ENCODE data around the gene OTOL1. TPM values are rescaled to one million over a fixed set of nuclear protein-coding genes. Genes with fewer than 3 reads are reported as not detected.
A peak's percentile ranks its signal among the peaks of the same experiment; 100 is the strongest.
"Not testable (repeated sequence)": the region's sequence is repeated elsewhere in the genome, so short reads cannot be mapped to it uniquely, and the experiment has no call there.

OTOL1 gene
- total and polyA plus RNA-seq, 2 experiments from 2014 or later = not detected

DNA sequence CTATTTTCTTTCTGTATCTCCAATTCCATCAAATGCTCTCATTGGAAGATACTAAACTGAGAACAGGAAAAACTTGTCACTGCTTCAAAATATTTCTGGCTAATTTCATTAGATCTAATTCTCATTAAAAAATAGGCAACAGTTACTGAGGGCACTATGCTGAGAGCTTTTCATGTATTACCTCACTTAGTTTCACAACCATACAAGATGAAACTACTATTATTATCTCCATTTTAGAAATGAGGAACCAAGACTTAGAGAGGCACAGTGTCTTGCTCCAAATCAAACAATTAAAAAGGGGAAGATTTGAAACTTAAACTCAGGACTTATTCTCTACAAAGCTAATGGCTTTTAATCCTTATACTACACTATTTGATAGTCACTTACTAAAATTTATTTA lies 7.2 kb upstream of the OTOL1 start (continued):
- TF ChIP-seq, protein P1, sequence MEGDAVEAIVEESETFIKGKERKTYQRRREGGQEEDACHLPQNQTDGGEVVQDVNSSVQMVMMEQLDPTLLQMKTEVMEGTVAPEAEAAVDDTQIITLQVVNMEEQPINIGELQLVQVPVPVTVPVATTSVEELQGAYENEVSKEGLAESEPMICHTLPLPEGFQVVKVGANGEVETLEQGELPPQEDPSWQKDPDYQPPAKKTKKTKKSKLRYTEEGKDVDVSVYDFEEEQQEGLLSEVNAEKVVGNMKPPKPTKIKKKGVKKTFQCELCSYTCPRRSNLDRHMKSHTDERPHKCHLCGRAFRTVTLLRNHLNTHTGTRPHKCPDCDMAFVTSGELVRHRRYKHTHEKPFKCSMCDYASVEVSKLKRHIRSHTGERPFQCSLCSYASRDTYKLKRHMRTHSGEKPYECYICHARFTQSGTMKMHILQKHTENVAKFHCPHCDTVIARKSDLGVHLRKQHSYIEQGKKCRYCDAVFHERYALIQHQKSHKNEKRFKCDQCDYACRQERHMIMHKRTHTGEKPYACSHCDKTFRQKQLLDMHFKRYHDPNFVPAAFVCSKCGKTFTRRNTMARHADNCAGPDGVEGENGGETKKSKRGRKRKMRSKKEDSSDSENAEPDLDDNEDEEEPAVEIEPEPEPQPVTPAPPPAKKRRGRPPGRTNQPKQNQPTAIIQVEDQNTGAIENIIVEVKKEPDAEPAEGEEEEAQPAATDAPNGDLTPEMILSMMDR (conservative IDR thresholded peaks at IDR 0.05; ENCODE audit: low read depth in 2 of 2) = no peak

DNA sequence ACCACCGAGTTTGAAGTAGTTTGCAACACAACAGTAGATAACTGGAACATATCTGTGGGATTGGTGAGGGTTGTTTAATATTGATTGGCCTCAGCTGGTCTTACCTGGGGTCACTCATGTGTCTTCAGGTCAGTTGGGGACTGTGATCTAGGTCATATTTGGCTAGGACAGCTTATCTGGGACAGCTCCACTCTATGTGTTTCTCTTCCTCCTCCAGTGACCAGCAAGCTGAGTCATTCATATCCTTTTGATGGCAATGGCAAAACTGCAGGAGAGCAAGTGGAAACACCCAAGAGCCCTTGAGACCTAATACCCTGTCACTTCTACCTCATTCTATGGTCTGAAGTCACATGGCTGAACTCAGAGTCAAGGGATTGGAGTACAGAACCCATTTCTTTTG lies 5.8 kb upstream of the OTOL1 start:
- not testable (repeated sequence) for H3K4me3 Mint-ChIP-seq; H3K27ac ChIP-seq (ENCODE audit: low read depth); H3K36me3 Mint-ChIP-seq (ENCODE audit: low read depth); ATAC-seq; H3K36me3 ChIP-seq (ENCODE audit: insufficient read depth); DNase-seq (ENCODE audit: low spot score); H3K4me3 ChIP-seq; H3K27ac Mint-ChIP-seq; H3K4me2 ChIP-seq; H3K79me2 ChIP-seq (replicated peaks; ENCODE audit: insufficient read depth); H3K27me3 ChIP-seq (ENCODE audit: insufficient read depth); H4K20me1 ChIP-seq (replicated peaks; ENCODE audit: insufficient read depth); H3K4me1 Mint-ChIP-seq; H3K9me2 ChIP-seq (ENCODE audit: insufficient read depth); H3K27me3 Mint-ChIP-seq (ENCODE audit: insufficient read depth, low read depth, poor library complexity); H3K4me1 ChIP-seq (ENCODE audit: insufficient read depth); H2AFZ ChIP-seq; H3F3A ChIP-seq (replicated peaks; ENCODE audit: low read depth)
- H3K9me3 Mint-ChIP-seq = peaks cover 11% of the 10 kb centered on the region

DNA sequence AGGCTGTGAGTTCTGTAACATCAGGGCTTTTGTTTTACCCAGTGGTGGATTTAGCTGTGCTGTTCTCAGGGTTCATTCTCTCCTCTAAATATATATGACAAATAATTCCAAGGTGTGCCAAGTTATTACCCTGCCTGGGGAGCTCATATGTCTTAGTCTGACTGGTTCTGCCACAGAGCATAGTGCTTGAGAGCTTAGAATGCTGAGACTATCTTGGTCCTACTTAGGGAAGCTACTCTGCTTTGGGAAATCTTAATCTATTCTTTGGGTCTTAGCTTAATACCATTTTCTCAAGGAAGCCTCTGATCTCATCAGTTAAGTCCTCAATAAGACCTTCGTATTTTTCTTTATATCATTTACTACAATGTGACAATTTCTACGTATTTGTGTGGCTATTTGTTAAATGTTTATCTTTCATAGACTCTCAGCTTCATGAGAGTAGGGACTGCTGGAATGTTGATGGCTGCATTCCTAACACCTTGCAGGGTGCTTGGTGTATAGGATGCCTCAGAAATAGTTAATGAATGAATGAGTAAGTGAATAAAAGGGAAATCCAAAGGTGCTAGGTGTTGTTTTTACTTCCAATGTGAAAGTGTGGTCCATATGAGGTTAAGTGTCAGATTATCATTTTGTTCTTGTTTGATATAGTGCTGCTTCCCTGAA lies 1.8 kb downstream of the OTOL1 start:
- Histone ChIP-seq H3K36me3 (ENCODE audit: insufficient read depth) (no peaks in the 10 kb centered on the region), H2AFZ (no peak overlapping the region), H3F3A (replicated peaks; ENCODE audit: low read depth) (no peaks in the 10 kb centered on the region), H4K20me1 (replicated peaks; ENCODE audit: insufficient read depth) (no peaks in the 10 kb centered on the region), H3K79me2 (replicated peaks; ENCODE audit: insufficient read depth) (no peaks in the 10 kb centered on the region), H3K27ac (ENCODE audit: low read depth) (no peak overlapping the region), H3K4me2 (no peak overlapping the region), H3K9me2 (ENCODE audit: insufficient read depth) (no peaks in the 10 kb centered on the region), H3K4me1 (ENCODE audit: insufficient read depth) (no peaks in the 10 kb centered on the region; the same call in 1 of the 2 replicates), H3K4me3 (no peak overlapping the region), H3K27me3 (ENCODE audit: insufficient read depth) (no peaks in the 10 kb centered on the region)
- Mint-ChIP-seq H3K4me1 (peaks cover 7% of the 10 kb centered on the region; the same call in 2 of the 3 replicates), H3K4me3 (no peak overlapping the region), H3K36me3 (ENCODE audit: low read depth) (no peaks in the 10 kb centered on the region; the same call in 2 of the 3 replicates), H3K27me3 (ENCODE audit: insufficient read depth, low read depth, poor library complexity) (no peaks in the 10 kb centered on the region), H3K27ac (no peak overlapping the region), H3K9me3 (peaks cover 11% of the 10 kb centered on the region)
- DNase-seq (ENCODE audit: low spot score) (peak; percentile 42), ATAC-seq (peak; percentile 78)
- TF ChIP-seq STAT1 (IDR thresholded peaks at IDR 0.05; ENCODE audit: unreplicated experiment) (no peak), NANOG (IDR thresholded peaks at IDR 0.05; ENCODE audit: borderline replicate concordance) (0 out of 2 replicates have a peak, but pooled peaks have one; percentile 40), CREB1 (CRISPR knock-in tag; IDR thresholded peaks at IDR 0.05; ENCODE audit: low read depth) (no peak), EZH2 (IDR thresholded peaks at IDR 0.05; ENCODE audit: low read depth, unreplicated experiment) (no peak), ZNF114 (CRISPR knock-in tag; IDR thresholded peaks at IDR 0.05) (no peak), POLR2AphosphoS5 (IDR thresholded peaks at IDR 0.05; ENCODE audit: low read depth) (no peak)
- TF ChIP-seq, protein P2, sequence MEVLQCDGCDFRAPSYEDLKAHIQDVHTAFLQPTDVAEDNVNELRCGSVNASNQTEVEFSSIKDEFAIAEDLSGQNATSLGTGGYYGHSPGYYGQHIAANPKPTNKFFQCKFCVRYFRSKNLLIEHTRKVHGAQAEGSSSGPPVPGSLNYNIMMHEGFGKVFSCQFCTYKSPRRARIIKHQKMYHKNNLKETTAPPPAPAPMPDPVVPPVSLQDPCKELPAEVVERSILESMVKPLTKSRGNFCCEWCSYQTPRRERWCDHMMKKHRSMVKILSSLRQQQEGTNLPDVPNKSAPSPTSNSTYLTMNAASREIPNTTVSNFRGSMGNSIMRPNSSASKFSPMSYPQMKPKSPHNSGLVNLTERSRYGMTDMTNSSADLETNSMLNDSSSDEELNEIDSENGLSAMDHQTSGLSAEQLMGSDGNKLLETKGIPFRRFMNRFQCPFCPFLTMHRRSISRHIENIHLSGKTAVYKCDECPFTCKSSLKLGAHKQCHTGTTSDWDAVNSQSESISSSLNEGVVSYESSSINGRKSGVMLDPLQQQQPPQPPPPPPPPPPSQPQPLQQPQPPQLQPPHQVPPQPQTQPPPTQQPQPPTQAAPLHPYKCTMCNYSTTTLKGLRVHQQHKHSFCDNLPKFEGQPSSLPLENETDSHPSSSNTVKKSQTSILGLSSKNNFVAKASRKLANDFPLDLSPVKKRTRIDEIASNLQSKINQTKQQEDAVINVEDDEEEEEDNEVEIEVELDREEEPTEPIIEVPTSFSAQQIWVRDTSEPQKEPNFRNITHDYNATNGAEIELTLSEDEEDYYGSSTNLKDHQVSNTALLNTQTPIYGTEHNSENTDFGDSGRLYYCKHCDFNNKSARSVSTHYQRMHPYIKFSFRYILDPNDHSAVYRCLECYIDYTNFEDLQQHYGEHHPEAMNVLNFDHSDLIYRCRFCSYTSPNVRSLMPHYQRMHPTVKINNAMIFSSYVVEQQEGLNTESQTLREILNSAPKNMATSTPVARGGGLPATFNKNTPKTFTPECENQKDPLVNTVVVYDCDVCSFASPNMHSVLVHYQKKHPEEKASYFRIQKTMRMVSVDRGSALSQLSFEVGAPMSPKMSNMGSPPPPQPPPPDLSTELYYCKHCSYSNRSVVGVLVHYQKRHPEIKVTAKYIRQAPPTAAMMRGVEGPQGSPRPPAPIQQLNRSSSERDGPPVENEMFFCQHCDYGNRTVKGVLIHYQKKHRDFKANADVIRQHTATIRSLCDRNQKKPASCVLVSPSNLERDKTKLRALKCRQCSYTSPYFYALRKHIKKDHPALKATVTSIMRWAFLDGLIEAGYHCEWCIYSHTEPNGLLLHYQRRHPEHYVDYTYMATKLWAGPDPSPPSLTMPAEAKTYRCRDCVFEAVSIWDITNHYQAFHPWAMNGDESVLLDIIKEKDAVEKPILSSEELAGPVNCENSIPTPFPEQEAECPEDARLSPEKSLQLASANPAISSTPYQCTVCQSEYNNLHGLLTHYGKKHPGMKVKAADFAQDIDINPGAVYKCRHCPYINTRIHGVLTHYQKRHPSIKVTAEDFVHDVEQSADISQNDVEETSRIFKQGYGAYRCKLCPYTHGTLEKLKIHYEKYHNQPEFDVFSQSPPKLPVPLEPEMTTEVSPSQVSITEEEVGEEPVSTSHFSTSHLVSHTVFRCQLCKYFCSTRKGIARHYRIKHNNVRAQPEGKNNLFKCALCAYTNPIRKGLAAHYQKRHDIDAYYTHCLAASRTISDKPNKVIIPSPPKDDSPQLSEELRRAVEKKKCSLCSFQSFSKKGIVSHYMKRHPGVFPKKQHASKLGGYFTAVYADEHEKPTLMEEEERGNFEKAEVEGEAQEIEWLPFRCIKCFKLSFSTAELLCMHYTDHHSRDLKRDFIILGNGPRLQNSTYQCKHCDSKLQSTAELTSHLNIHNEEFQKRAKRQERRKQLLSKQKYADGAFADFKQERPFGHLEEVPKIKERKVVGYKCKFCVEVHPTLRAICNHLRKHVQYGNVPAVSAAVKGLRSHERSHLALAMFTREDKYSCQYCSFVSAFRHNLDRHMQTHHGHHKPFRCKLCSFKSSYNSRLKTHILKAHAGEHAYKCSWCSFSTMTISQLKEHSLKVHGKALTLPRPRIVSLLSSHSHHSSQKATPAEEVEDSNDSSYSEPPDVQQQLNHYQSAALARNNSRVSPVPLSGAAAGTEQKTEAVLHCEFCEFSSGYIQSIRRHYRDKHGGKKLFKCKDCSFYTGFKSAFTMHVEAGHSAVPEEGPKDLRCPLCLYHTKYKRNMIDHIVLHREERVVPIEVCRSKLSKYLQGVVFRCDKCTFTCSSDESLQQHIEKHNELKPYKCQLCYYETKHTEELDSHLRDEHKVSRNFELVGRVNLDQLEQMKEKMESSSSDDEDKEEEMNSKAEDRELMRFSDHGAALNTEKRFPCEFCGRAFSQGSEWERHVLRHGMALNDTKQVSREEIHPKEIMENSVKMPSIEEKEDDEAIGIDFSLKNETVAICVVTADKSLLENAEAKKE (CRISPR knock-in tag; IDR thresholded peaks at IDR 0.05) = no peak
- TF ChIP-seq, protein P1 (conservative IDR thresholded peaks at IDR 0.05; ENCODE audit: low read depth in 2 of 2) = no peak

Measured in GM23338 (cell line).